ENCODE results near the gene HERC4.

The HERC4 gene

DNA sequence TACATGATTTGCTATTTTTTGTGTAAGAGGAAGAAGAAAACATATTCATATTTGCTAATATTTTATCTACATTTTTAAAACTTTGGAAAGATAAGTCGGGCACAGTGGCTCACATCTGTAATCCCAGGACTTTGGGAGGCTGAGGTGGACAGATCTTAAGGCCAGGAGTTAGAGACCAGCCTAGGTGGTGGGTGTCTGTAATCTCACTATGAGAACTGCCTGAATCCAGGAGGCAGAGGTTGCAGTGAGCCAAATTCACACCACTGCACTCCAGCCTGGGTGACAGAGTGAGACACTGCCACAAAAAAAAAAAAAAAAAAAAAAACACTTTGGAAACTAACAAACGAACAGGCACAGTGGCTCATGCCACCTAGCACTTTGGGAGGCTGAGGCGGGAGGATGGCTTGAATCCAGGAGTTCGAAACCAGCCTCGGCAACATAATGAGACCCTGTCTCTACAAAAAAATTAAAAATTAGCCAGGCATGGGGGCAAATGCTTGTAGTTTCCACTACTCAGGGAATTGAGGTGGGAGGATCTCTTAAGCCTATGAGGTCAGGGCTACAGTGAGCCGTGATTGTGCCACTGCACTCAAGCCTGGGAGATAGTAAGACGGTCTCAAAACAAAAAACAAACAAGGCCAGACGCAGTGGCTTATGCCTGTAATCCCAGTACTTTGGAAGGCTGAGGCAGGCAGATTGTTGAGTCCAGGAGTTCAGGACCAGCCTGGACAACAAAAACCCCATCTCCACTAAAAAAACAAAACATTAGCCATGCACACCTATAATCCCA is 25.6 kb downstream of the HERC4 start:
- DNase-seq (ENCODE audit: low read depth), result no peak
- H3K4me3 ChIP-seq (ENCODE audit: low read length), result no peak overlapping the region
- TF ChIP-seq, protein P1, sequence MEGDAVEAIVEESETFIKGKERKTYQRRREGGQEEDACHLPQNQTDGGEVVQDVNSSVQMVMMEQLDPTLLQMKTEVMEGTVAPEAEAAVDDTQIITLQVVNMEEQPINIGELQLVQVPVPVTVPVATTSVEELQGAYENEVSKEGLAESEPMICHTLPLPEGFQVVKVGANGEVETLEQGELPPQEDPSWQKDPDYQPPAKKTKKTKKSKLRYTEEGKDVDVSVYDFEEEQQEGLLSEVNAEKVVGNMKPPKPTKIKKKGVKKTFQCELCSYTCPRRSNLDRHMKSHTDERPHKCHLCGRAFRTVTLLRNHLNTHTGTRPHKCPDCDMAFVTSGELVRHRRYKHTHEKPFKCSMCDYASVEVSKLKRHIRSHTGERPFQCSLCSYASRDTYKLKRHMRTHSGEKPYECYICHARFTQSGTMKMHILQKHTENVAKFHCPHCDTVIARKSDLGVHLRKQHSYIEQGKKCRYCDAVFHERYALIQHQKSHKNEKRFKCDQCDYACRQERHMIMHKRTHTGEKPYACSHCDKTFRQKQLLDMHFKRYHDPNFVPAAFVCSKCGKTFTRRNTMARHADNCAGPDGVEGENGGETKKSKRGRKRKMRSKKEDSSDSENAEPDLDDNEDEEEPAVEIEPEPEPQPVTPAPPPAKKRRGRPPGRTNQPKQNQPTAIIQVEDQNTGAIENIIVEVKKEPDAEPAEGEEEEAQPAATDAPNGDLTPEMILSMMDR (conservative IDR thresholded peaks at IDR 0.05; ENCODE audit: low read depth, low read length), result no peak

DNA sequence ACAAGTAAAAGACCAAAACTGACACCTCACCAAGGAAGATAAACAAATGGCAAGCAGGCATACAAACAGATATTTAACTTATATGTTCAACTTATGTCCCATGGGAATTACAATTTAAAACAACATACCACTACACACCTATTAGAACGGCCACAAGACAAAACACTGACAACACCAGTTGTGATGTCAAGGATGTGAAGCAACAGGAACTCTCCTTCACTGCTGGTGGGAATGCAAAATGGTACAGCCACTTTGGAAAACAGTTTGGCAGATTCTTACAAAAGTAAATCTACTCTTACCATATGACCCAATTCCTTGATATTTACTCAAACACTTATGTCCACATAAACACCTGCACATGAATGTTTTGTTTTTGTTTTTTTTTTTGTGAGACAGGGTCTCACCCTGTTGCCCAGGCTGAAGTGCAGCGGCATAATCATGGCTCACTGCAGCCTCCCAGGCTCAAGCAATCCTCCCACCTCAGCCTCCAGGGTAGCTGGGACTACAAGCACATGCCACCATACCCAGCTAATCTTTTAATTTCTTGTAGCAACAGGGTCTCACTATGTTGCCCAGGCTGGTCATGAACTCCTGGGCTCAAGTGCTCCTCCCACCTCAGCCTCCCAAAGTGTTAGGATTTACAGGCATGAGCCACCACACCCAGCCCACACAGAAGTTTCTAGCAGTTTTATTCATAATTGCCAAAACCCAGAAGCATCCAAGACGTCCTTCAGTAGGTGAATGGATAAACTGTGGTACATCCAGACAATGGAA is 27.3 kb downstream of the HERC4 start:
- no peak for DNase-seq (ENCODE audit: low read depth)
- TF ChIP-seq, protein P1 (conservative IDR thresholded peaks at IDR 0.05; ENCODE audit: low read depth, low read length), result no peak
- H3K4me3 ChIP-seq (ENCODE audit: low read length), result no peak overlapping the region

DNA sequence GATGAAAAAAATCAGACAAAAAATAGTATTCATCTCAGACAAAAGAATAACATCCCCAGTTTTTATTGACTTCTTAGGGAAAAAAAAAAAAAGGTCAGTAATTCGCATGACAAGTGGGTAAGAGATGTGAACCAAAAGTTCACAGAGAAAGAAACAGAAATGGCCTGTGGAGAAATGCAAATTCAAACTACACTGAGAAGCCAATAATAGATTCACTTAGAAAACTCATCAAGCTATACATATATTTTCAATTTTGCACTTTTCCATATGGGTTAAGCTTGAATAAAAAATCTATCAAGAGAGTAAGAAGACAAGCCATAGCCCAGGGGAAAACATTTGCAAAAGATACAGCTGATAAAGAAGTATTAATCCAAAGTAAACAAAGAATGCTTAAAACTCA is 28.0 kb downstream of the HERC4 start:
- TF ChIP-seq, protein P1 (conservative IDR thresholded peaks at IDR 0.05; ENCODE audit: low read depth, low read length), result no peak
- DNase-seq (ENCODE audit: low read depth), result no peak
- no peak overlapping the region for H3K4me3 ChIP-seq (ENCODE audit: low read length)

DNA sequence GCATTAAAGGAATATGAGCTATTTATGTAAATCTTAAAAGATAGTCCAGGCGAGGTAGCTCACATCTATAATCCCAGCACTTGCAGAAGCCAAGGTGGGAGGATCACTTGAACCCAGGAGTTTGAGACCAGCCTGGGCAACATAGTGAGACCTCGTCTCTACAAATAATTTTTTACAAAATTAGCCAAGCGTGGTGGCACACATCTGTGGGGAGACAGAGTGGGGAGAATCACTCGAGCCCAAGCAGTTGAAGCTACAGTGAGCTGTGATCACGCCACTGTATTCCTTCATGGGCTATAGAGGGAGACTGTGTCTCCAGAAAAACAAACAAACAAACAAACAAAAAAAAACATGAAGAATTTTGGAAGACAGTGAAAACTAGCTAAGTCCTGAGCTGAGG is 28.4 kb downstream of the HERC4 start:
- TF ChIP-seq, protein P1 (conservative IDR thresholded peaks at IDR 0.05; ENCODE audit: low read depth, low read length), result no peak
- no peak for DNase-seq (ENCODE audit: low read depth)
- no peak overlapping the region for H3K4me3 ChIP-seq (ENCODE audit: low read length)

DNA sequence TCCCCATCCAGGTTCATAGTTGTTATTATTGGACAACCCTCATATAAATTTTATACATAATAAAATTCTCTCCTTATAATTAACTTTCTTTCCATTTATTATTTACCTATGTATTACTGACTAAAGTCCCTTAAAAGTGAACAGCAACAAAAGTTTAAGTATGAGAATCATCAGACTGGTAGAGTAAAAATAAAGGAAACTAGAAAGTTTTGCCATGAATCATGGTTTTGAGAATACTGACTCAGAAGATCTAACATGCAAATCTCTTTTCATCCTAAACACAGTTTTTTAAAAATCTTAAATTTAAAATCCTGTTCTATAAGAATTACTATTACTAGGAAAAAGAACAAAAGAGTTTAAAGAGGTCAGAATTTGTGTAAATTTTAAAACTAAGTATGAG is 32.1 kb downstream of the HERC4 start:
- TF ChIP-seq, protein P1 (conservative IDR thresholded peaks at IDR 0.05; ENCODE audit: low read depth, low read length), result no peak
- no peak for DNase-seq (ENCODE audit: low read depth)
- H3K4me3 ChIP-seq (ENCODE audit: low read length), result no peak overlapping the region

DNA sequence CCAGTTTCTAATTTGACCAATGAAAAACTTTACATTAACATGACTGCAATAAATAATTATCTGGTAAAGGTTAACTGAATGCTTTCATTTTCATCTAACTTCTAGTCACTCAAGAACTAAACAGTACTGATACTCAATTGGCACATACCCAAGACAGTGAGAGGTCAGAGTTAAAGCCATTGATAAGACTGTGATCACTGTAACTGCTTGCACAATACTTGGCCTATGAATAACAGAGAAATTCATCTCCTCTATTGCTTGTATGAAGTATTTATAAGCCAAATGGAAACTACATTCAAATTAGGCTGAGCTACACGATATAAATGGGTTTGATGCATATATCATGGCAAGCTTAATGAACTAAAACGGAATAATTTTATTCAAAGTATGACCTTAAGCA is 43.0 kb downstream of the HERC4 start:
- TF ChIP-seq, protein P1 (conservative IDR thresholded peaks at IDR 0.05; ENCODE audit: low read depth, low read length), result no peak
- no peak overlapping the region for H3K4me3 ChIP-seq (ENCODE audit: low read length)
- no peak for DNase-seq (ENCODE audit: low read depth)
